Myocyte (in vitro differentiated cells): ENCODE data around the gene FAM170B. TPM values are rescaled to one million over a fixed set of nuclear protein-coding genes. Genes with fewer than 3 reads are reported as not detected.

Source experiments
- DNase-seq: peaks from one replicate; pipeline ENCODE4 v3.0.0-alpha.2; 2012; ENCODE audit warnings: low read depth
- total RNA-seq: library from RNA; depleted of rRNA; stranded (reverse); fragments of >200 nt; gene quantifications from 2 replicates; pipeline ENCODE4 v1.2.3, GENCODE V29; 2014

Gene FAM170B
- total RNA-seq, 1 donor from 2014 or later: not detected

DNA sequence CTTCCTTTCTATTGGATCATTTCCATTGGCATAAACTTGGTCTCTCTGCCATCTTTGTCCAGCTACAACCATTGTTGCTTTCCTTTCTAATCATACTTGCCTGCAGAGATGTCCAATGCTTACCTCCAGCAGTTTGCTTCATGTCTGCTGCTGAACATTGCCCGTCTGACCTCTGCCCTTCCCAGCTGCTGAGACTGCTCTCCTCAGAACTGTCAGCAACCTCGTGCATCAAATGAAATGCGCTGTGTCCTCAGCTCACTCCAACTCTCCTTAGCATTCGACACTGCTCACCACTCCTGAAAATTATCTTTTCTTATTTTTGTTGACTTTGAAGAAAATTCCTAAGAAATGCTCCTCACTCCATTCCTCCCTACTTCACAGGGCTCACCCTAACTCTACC, 5.0 kb downstream of the FAM170B start:
- no peak for DNase-seq

- DNase-seq: no peak
Observed at GRCh38 chr10:49123981-49124950, 9.6 kb downstream of the FAM170B start.

DNA sequence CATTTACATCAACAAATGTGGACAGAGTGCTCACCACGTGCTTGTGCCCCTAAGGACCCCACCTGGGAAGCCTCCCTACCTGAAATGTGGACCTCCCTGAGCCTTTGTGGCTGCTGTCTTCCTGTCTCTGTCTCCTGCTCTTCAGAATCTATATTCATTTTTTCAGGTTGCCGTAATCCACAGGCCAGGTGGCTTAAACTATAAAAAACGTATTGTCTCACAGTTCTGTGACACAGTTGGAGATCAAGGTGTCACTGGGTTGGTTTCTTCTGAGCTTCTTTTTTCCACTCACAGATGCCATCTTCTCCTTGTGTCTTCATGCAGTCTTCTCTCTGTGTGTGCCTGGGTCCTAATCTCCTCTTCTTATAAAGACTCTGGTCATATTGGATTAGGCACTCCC, 12.9 kb downstream of the FAM170B start:
- DNase-seq: no peak

DNA sequence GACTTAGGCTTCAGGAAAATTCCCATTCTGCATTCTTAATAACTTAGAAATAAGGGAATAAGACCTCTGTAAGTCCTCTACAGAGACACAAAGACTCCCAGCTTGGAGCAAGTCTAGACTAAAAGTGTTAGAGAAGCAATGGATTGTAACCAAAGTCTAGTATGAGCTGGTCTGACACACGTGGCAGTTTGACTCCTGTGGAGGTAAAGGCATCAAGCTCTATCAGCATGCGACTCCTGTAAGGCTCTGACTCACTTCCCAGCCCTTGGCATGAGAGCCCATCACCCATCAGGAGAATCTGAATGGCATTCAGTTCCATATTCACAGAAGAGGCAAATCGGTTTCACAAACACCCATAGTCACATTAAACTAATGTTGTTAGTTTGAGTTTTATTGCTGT, 14.1 kb downstream of the FAM170B start:
- DNase-seq: no peak

DNA sequence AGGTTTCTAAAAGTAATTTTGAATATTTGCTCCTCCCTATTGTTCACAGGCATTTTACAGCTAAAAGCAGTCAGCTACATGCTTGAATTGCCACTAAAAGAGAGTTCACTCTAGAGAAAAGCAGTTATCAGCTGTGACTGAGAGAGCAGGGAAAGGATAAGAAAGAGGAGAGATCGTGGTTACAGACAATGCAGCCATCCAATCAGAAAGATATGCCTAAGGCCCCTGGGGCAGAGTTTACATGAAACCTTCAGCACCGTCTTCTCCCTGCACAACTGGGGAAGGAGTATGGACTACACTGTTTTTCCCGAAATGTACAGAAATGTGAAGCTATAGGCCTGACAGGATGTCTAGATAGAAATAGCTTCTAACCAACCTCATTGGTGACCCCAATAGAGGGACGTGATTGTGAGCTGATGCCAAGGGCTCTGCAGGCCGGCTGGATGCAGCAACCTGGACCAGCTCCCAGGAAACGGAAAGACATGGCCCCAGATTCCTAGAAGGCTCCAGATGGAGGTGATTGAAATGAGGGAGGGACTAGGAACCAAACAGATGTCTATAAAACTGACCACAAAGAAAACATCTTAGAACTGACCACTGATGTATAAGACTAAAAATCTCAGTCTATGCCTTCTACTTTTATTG, 15.3 kb downstream of the FAM170B start:
- DNase-seq: no peak

GRCh38 chr10:49117376-49118070, 16.3 kb downstream of the FAM170B start:
- no peak for DNase-seq

- no peak for DNase-seq
Observed at GRCh38 chr10:49116509-49117375, 17.1 kb downstream of the FAM170B start.

- DNase-seq: no peak
Observed at GRCh38 chr10:49115796-49116508, 17.9 kb downstream of the FAM170B start.

GRCh38 chr10:49115015-49115795, 18.6 kb downstream of the FAM170B start, which contains the start of gene VSTM4:
TSS of gene VSTM4 (minus strand) at chr10:49115522. CDS start at chr10:49115485, 37 bp downstream.
- peak; percentile 58 for DNase-seq

DNA sequence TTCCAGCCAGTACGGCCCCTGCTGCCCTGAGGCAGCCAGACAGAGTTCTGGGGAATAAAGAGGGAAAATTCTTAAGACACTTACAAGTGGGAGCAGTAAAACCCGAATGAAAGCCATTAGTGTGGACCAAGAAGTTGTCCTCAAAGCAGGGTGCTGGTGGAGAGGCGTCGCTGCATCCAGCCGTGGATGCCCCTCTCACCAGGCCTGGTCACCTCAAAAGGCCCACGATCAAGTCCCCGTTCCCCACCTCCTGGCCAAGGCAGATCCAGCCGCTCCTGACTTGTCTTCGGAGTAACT, 19.2 kb downstream of the FAM170B start:
- DNase-seq: no peak

DNA sequence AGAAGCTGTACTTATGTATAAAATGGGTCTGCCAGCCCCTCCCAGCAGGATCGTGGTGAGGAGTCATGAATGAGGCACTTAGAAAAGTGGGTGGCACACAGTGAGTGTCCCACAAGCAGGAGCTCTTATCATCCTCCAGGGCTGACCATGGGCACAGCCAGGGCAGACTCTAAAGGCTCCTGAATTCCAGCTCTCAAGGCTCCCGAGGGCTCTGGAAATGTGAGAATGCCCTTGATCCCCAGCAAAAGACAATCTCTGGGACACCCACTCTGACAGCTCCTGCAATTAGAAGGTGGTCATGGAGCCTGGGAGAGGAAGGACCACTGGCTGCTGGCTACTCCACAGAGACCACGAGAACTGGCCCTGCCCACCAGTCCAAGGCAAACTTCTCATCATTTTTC, 20.1 kb downstream of the FAM170B start:
- DNase-seq: peak; percentile 63

- no peak for DNase-seq
Observed at GRCh38 chr10:49112851-49113250, 21.0 kb downstream of the FAM170B start.

DNA sequence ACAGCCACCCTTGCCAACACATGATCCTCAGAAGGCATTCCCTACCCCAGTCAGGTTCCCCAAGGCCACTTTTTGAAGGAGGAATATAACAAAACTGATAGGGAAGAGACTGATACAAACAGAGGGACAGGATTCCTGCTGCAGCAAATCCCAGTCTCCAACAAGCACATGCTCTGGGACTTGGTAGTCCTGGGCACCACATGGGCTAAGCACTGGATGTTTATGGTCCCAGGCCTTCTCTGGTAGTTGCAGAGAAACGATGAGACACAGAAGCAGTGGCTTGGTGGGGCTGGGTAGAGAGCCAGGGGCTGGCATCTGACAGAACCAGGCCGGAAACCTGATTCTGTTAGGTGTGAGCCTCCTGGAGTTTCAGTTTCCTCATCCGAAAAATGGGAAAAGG, 21.7 kb downstream of the FAM170B start:
- DNase-seq: no peak

- DNase-seq: no peak
Observed at GRCh38 chr10:49111320-49111698, 22.5 kb downstream of the FAM170B start.

- no peak for DNase-seq
Observed at GRCh38 chr10:49110684-49111319, 23.0 kb downstream of the FAM170B start.

- peak; percentile 98 for DNase-seq
Observed at GRCh38 chr10:49109669-49110340, 24.0 kb downstream of the FAM170B start.

- no peak for DNase-seq
Observed at GRCh38 chr10:49108656-49109055, 25.2 kb downstream of the FAM170B start.

GRCh38 chr10:49107887-49108267, 25.9 kb downstream of the FAM170B start:
- no peak for DNase-seq
